ELR (cell line): ENCODE results near the gene NBEAL1.
"Not testable (repeated sequence)": the region's sequence is repeated elsewhere in the genome, so short reads cannot be mapped to it uniquely, and the experiment has no call there.

Experiments
- DNase-seq: peaks from one replicate; pipeline ENCODE4 v3.0.0-alpha.2; 2015; ENCODE audit warnings: low read depth

The NBEAL1 gene

DNA sequence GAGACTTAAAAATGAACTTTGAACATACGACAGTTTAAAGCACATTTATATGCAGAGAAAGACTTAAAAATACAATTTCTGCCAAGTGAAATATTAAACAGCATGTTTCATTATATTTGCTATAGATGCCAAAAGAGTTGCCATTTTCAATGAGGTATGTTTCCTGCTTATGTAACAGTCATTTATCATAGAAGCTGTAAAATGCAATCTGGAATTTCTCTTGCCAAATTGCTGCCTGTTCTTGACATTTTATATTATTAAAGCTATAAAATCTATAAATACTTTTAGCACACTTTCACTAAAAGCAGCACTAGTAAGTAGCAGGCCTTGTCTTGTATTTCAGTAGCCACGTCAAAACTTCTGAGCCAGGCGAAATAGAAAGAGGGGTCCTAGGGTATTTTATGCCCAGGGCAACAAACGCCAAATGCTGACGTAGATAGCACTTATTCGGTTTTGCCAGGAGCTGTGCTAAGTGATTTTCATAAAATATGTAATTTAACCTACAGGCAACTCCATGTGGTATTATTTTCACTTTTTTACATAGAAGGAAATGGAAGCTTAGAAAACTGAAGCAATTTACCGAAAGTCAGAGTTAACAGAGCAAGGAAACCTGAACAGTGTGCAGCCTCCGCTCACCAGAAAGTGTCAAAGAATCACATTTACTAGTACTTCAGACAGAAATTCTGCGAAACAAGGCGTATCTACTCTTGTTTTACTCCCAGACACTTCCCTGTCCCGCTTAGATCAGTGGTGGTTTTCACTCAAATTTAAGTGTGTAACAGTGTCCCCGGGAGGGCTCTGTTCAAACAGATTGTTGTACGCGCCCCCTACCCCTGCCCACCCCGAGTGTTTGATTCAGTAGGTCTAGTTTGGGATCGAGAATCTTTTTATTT, 222.9 kb downstream of the NBEAL1 start:
- no peak for DNase-seq

DNA sequence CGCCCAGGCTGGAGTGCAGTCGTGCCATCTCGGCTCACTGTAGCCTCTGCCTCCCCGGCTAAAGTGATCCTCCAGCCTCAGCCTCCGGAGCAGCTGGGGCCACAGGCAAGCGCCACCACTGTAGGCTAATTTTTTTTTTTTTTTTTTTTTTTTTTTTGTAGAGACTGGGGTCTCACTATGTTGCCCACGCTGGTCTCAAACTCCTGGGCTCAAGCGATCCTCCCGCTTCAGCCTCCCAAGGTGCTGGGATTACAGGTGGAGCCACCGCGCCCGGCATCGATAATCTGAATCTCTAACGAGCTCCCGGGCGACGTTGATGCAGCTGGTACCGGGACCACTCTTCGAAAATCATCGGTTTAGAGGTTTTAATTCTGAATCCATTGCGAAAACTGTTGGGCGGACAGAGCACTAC, 223.6 kb downstream of the NBEAL1 start:
- DNase-seq: no peak

DNA sequence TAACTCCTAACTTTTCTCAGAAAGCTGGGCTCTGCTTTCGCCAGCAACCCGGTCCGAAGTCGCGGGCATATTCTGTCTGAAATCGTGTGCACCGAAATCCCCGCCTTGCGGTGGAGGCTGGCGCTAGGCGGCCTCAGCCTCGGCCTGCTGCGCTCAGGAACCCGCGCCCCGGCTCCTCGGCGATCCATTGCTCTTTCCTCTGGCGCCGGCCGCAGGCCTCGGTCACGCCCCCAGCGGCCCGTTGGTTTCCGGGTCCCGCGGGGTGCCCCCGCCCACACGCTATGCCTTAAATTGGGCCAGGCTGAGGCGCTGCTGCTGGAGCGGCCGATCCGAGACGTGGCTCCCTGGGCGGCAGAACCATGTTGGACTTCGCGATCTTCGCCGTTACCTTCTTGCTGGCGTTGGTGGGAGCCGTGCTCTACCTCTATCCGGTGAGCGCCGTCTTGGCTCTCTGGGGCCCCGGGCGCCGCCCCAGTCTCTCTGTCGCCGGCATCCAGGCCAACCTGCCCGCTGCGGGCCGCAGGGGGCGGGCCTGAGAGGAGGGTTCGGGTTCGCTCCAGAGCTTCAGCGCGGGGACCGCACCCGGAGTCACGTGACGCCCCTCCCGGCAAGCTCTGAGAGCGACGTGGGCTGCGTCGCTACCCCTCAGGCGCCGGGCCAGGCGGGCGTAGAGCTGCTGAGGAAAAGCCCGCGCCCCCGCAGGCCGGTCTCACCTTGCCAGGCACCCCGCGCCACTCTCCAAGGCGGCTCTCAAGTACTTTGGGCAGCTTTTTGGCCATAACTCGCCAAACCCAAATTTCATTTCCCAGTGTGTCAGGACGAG, 224.2 kb downstream of the NBEAL1 start, which contains the start of gene CYP20A1:
Gene CYP20A1 (plus strand): TSS at position 315 of the 823 bp plus-strand sequence. CDS start 45 bp downstream, at position 360.
- DNase-seq: peak; percentile 96

DNA sequence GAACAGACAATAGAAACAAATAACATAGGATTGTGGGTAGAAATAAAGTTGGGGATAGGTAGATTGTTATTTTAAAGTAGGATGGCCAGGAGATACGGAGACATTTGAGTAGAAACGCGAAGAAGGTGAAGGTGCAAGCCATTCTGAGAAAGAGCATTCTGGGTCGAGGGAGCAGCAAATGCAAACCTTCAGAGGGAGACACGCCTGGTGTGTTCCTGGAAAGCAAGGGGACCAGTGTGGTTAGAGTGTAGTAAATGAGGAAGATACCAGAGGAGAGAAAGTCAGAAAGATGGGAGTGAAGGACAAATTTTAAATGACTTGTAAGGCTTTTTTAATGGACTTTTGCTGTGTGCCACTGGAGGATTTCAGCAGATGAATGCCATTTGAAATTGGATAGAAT, 225.8 kb downstream of the NBEAL1 start:
- no peak for DNase-seq

DNA sequence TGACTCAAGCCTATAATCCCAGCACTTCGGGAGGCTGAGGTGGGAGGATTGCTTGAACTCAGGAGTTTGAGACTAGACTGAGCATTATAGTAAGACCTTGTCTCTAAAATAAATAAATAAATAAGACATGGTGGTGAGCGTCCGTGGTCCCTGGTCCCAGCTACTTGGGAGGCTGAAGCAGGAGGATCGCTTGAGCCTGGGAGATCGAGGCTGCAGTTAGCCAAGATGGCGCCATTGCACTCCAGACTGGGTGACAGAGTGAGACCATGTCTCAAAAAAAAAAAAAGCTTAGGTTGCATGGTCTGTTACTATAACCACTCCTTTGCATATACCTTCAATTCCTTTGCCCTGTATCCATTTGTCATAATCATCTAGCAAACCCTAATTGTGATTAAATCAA, 227.8 kb downstream of the NBEAL1 start:
- DNase-seq: no peak

DNA sequence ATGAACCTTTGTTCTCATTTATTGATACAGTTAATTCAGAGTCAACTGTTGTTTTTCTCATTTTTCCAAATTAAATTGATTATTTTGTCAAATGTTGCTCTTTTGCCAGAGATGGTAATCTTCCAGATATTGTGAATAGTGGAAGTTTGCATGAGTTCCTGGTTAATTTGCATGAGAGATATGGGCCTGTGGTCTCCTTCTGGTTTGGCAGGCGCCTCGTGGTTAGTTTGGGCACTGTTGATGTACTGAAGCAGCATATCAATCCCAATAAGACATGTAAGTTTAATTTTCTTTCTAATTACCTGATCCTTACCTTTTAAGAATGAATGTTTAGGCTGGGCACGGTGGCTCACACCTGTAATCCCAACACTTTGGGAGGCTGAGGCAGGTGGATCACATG, 232.0 kb downstream of the NBEAL1 start:
- no peak for DNase-seq

DNA sequence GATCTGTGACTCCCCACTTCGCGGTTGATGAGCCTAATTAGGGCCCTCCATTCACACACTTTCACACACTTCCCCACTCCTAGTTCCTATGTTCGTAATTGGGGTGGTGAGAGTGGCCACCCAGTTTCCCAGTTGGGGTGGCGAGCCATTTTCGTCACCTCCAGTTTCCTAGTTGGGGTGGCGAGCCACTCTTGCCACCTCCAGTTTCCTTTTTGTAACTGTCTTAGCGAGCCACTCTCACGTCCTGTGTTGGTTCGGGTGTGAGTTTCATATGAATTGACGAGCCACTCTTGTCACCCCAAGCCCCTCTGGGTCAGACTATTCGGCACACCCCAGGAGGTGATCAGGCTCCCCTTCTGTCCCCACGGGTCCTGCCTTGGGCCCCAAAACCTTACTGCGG, 238.1 kb downstream of the NBEAL1 start:
- DNase-seq: no peak

DNA sequence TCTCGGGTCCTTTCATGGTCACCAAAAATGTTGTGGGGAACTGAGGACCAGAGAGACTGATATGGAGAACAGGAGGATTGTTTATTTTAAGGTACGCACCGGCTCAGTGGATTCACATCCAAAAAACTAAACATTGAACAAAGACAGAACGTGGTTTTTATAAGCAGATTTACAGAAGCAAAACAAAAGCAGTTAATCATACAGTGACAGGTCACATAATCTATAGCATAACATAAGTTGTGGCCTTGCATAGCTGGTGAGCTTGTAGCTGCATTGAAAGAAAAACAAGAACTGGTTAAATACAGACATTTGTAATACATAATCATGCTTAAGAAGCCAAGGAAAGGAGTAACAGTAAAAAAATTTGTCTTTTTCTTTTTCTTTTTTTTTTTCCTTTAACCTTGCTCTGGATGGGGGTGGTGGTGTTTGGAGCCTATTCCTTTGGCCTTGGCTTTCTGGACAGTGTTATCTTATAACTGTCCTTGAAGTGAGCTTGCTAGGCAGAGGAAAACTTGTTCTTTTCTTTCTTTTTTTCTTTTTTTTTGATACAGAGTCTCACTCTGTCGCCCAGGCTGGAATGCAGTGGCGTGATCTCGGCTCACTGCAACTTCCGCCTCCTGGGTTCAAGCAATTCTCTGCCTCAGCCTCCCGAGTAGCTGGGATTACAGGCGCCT, 238.9 kb downstream of the NBEAL1 start:
- DNase-seq: not testable (repeated sequence)

DNA sequence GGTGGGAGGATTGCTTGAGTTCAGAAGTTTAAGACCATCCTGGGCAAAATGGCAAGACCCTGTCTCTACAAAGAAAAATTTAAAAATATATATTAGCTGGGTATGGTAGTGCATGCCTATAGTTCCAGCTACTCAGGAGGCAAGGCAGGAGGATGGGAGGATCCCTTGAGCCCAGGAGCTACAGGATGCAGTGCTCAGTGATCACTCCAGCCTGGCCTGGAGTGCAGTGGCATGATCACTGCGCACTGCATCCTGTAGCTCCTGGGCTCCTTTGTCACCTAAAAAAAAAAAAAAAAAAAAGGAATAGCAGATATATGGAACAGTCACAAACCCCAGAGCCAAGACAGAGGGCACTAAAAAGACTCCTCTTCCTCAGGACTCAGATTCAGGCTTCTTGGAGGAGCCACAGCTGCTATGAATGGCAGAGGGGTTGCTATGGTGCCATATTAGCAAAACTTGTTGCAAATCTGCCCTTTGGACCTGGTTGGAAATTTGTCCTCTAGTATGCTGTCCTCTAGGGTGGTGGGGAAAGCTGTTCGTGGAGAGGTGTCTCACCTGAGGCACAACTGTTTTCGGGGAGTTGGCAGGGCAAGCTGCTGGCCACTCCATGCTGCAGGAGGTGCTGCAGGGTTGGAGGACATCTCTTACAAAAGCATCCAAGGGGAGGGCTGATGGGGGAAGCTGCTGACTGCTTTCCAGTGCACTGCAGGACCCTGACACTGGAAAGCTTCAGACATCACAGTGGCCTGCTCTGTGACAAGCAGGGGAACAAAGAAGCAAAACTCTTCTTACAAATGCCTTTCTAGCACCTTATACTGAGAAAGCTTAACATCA, 246.9 kb downstream of the NBEAL1 start:
- no peak for DNase-seq
